SJSA1 (cell line): ENCODE data around the gene RHBDD3. TPM values are rescaled to one million over a fixed set of nuclear protein-coding genes. Genes with fewer than 3 reads are reported as not detected.
"Not testable (repeated sequence)": the region's sequence is repeated elsewhere in the genome, so short reads cannot be mapped to it uniquely, and the experiment has no call there.

Experiments used
- DNase-seq, 2 experiments: peaks; one replicate each; pipeline ENCODE4 v3.0.0-alpha.2; 2015 to 2020; ENCODE audit warnings: low spot score in 2 of 2, low read depth in 1 of 2
- H3K27ac ChIP-seq: fragments of 250-450 bp; sonication (Bioruptor Pico); 2 replicates; pipeline ENCODE4 v1.5.1; 2020; ENCODE audit warnings: mild to moderate bottlenecking, moderate library complexity
- H3K27me3 ChIP-seq: fragments of 250-450 bp; sonication (Bioruptor Pico); replicated peaks from 2 replicates; pipeline ENCODE4 v1.5.1; 2020; ENCODE audit warnings: mild to moderate bottlenecking, moderate library complexity
- H3K36me3 ChIP-seq: fragments of 250-450 bp; sonication (Bioruptor Pico); 2 replicates; pipeline ENCODE4 v1.5.1; 2020; ENCODE audit warnings: mild to moderate bottlenecking
- H3K4me1 ChIP-seq: fragments of 250-450 bp; sonication (Bioruptor Pico); replicated peaks from 2 replicates; pipeline ENCODE4 v1.6.1; 2021; ENCODE audit warnings: mild to moderate bottlenecking
- H3K4me3 ChIP-seq: fragments of 250-450 bp; sonication (Bioruptor Pico); 2 replicates; pipeline ENCODE4 v1.5.1; 2020; ENCODE audit warnings: mild to moderate bottlenecking
- H3K9me3 ChIP-seq: fragments of 250-450 bp; sonication (Bioruptor Pico); replicated peaks from 2 replicates; pipeline ENCODE4 v1.5.1; 2020; ENCODE audit warnings: mild to moderate bottlenecking
- total RNA-seq: library from RNA; depleted of rRNA; stranded (reverse); fragments of >200 nt; shearing (Covaris generic); gene quantifications from 2 replicates; pipeline ENCODE4 v1.2.3, GENCODE V29; 2014

RHBDD3 gene
- total RNA-seq, 1 experiment from 2014 or later = 26.5 TPM

DNA sequence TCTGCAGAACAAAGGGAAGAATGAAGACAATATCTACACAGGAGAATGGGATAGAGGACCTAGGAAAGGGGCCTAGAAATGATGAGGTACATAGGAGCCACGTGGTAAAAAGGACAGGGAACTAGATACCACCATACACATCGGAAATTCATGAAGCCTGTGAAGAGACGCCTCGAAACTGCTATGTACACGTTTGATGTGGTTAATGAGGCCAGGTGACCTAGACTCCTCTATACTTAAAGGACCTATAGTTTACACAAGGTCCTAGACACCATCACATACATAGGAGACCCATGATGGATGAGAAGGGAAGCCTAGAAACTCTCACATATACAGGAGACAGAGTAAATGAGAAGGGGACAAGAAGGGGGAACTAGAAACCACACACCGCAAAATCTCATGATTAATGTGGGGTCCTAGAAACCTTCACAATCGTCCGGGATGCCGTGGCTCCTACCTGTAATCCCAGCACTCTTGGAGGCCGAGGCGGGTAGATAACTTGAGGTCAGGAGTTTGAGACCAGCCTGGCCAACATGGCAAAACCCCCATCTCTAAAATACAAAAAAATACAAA lies 23.8 kb downstream of the RHBDD3 start:
- H3K9me3 ChIP-seq = no peaks in the 10 kb centered on the region; the same call in 1 of the 2 replicates
- no peaks in the 10 kb centered on the region for H3K27me3 ChIP-seq
- no peak for DNase-seq
- no peak overlapping the region for H3K27ac ChIP-seq
- H3K4me1 ChIP-seq = no peaks in the 10 kb centered on the region
- H3K4me3 ChIP-seq = no peak overlapping the region
- peaks cover 22% of the 10 kb centered on the region for H3K36me3 ChIP-seq

GRCh38 chr22:29240481-29240880 lies 27.3 kb downstream of the RHBDD3 start:
- not testable (repeated sequence) for H3K27ac ChIP-seq, H3K27me3 ChIP-seq, H3K4me1 ChIP-seq, DNase-seq, H3K9me3 ChIP-seq, H3K4me3 ChIP-seq
- peaks cover 22% of the 10 kb centered on the region for H3K36me3 ChIP-seq

- Histone ChIP-seq H3K27ac (no peak overlapping the region), H3K4me3 (no peak overlapping the region), H3K9me3 (no peaks in the 10 kb centered on the region), H3K36me3 (peaks cover 6% of the 10 kb centered on the region; the same call in 1 of the 2 replicates), H3K4me1 (no peaks in the 10 kb centered on the region), H3K27me3 (no peaks in the 10 kb centered on the region)
- no peak for DNase-seq
Observed at GRCh38 chr22:29233277-29233877, 34.4 kb downstream of the RHBDD3 start.

- DNase-seq = no peak
- H3K27me3 ChIP-seq = no peaks in the 10 kb centered on the region
- H3K4me1 ChIP-seq = no peaks in the 10 kb centered on the region
- no peaks in the 10 kb centered on the region for H3K9me3 ChIP-seq
- H3K4me3 ChIP-seq = no peak overlapping the region
- no peak overlapping the region for H3K27ac ChIP-seq
- peaks cover 6% of the 10 kb centered on the region; the same call in 1 of the 2 replicates for H3K36me3 ChIP-seq
Observed at GRCh38 chr22:29231971-29232959, 35.5 kb downstream of the RHBDD3 start.

DNA sequence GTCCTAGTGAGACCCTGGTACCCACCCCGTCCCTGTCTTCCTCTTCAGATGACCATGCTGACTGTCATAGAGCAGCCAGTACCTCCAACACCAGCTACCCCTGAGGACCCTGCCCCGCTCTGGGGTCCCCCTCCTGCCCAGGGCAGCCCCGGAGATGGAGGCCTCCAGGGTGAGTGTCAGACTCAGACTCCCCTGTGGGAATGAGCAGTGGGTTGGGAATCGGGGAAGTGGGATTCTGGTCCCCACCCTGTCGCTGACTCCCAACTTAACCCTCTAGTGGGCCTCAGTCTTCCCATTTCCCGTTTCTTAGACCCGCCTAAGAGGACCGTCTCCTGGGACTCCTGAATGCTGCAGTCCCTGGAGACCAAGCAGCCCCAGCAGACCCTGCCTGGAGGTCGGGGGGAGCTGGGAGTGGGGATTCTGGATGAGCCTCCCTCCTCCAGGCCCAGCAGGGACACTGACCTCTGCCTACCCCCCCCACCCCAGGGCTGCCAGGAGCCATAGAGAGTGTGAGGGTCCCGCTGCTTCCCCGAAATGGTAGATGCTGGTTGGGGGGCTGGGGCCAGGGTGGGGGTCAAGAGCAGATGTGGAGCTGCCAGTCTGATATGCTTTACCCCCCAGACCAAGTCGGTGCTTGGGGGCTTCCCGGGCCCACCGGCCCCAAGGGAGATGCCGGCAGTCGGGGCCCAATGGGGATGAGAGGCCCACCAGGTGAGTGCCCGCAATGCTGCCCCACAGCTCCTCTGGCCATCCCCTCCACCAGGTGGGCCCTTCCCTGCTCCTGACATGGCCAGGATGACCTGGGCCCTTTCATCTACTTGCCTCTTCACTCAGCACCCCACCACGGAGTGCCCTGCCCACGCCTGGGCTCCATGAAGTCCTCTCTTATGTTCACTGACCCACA lies 36.6 kb downstream of the RHBDD3 start:
- Histone ChIP-seq H3K27ac (no peak overlapping the region), H3K27me3 (no peaks in the 10 kb centered on the region), H3K4me1 (no peaks in the 10 kb centered on the region), H3K36me3 (peaks cover 6% of the 10 kb centered on the region; the same call in 1 of the 2 replicates), H3K4me3 (no peak overlapping the region), H3K9me3 (no peaks in the 10 kb centered on the region)
- DNase-seq = no peak

- no peak for DNase-seq
- Histone ChIP-seq H3K36me3 (no peaks in the 10 kb centered on the region; the same call in 1 of the 2 replicates), H3K9me3 (no peaks in the 10 kb centered on the region), H3K27me3 (no peaks in the 10 kb centered on the region), H3K27ac (no peak overlapping the region), H3K4me1 (peaks cover 27% of the 10 kb centered on the region), H3K4me3 (no peak overlapping the region)
Observed at GRCh38 chr22:29226351-29226981, 41.3 kb downstream of the RHBDD3 start.

- peak; percentile 34 to 52 for DNase-seq
- H3K4me1 ChIP-seq = peaks cover 31% of the 10 kb centered on the region
- H3K27ac ChIP-seq = no peak overlapping the region
- H3K4me3 ChIP-seq = no peak overlapping the region
- no peaks in the 10 kb centered on the region; the same call in 1 of the 2 replicates for H3K36me3 ChIP-seq
- H3K27me3 ChIP-seq = no peaks in the 10 kb centered on the region
- H3K9me3 ChIP-seq = no peaks in the 10 kb centered on the region
Observed at GRCh38 chr22:29225422-29226090, 42.2 kb downstream of the RHBDD3 start.

- Histone ChIP-seq H3K36me3 (no peaks in the 10 kb centered on the region; the same call in 1 of the 2 replicates), H3K4me3 (no peak overlapping the region), H3K27me3 (no peaks in the 10 kb centered on the region), H3K9me3 (no peaks in the 10 kb centered on the region), H3K27ac (no peak overlapping the region), H3K4me1 (peaks cover 37% of the 10 kb centered on the region)
- no peak for DNase-seq
Observed at GRCh38 chr22:29224859-29225410, 42.8 kb downstream of the RHBDD3 start.

- no peak for DNase-seq
- no peaks in the 10 kb centered on the region; the same call in 1 of the 2 replicates for H3K36me3 ChIP-seq
- H3K9me3 ChIP-seq = no peaks in the 10 kb centered on the region
- H3K4me1 ChIP-seq = peaks cover 37% of the 10 kb centered on the region
- H3K27me3 ChIP-seq = no peaks in the 10 kb centered on the region
- H3K4me3 ChIP-seq = no peak overlapping the region
- no peak overlapping the region for H3K27ac ChIP-seq
Observed at GRCh38 chr22:29224121-29224858, 43.5 kb downstream of the RHBDD3 start.

GRCh38 chr22:29219881-29220670 lies 47.7 kb downstream of the RHBDD3 start:
- DNase-seq = no peak

DNA sequence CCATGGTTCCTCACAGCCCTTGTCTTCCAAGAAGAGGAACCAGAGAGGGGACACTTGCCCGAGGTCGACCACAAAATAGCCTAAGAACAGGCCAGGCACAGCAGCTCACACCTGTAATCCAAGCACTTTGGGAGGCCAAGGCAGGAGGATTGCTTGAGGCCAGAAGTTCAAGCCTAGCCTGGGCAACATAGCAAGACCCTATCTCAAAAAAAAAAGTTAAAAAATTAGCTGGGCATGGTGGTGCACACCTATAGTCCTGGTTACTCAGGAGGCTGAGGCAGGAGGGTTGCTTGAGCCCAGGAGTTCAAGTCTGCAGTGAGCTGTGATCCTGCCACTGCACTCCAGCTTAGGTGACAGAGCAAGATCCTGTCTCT lies 48.4 kb downstream of the RHBDD3 start:
- not testable (repeated sequence) for H3K4me3 ChIP-seq, DNase-seq, H3K27me3 ChIP-seq, H3K9me3 ChIP-seq, H3K27ac ChIP-seq
- Histone ChIP-seq H3K4me1 (peaks cover 25% of the 10 kb centered on the region), H3K36me3 (peaks cover 13% of the 10 kb centered on the region)

More at GRCh38 chr22:29219881-29220670, 47.7 kb downstream of the RHBDD3 start:
- H3K36me3 ChIP-seq = peaks cover 10% of the 10 kb centered on the region
- H3K27ac ChIP-seq = no peak overlapping the region
- no peak overlapping the region for H3K4me3 ChIP-seq
- H3K4me1 ChIP-seq = peaks cover 28% of the 10 kb centered on the region
- H3K27me3 ChIP-seq = no peaks in the 10 kb centered on the region
- H3K9me3 ChIP-seq = no peaks in the 10 kb centered on the region
